ENCODE measurements around the gene HDAC7. TPM values are rescaled to one million over a fixed set of nuclear protein-coding genes. Genes with fewer than 3 reads are reported as not detected.
"Not testable (repeated sequence)": the region's sequence is repeated elsewhere in the genome, so short reads cannot be mapped to it uniquely, and the experiment has no call there.

The HDAC7 gene
- total RNA-seq, 1 donor from 2014 or later, result 55.0 TPM

DNA sequence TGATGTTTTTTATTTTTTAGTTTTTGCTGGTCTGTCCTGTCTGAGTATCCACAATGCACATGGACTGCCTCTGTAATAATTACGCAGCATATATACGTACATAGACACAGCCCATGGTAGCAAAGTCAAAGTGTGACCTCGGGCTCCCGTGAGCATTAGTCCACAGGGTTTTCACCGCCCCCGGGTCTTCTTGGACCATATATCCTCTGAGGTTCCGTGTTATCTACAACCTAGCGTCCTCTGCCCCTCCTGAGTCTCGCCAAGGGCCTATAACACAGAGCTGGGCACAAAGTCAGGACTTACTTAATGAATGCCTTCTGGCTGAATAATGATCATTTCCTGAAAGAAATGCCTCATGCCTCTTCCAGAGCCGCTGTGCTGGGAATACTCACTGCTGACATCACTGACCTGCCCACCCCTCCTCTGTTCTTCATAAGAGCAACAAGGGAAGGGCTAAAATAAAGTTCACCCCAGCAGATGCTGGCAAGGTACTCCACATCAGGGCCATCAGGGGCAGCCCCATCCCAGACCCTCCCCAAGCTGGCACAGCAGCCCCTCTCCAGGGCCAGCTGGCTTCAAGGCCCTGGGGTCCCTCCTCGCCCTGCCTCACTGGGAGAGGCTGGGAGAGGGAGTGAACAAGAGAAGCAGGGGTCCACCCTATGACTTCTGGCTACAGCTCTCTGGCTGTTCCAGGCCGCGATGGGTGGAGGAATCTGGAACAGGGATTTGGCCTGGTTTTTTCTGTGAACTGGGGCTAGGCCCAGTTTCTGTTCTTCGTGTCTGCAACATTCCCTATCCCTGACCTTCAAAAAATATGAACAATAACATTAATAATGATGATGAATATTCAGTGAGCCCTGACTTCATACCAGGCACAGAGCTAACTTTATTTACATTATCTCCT is 7.9 kb downstream of the HDAC7 start:
- peak; percentile 84 for DNase-seq

DNA sequence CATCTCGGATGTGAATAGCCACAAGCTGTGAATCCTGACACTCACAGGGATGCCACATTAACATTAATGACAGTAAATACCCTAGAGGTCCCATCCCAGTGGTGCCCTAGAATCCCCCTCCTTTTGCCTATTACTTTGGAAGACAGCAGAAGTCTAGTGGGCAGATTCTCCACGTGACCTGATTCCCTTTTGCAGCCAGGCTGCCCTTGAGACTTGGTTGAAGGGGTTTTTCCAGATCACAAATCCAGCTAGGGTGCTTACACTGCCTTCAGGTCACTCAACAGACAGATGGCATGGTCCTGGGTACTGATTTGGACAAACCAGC is 8.7 kb downstream of the HDAC7 start:
- no peak for DNase-seq

DNA sequence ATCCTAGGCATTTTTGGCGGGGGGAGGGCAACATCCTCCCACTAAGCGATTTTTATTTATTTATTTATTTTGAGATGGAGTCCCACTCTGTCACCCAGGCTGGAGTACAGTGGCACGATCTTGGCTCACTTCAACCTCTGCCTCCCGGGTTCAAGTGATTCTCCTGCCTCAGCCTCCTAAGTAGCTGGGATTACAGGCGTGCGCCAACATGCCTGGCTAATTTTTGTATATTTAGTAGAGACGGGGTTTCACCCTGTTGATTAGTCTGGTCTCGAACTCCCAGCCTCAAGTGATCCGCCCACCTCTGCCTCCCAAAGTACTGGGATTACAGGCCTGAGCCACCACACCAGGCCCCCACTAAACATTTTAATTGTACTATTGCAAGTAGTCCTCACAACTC is 10.2 kb downstream of the HDAC7 start:
- not testable (repeated sequence) for DNase-seq

DNA sequence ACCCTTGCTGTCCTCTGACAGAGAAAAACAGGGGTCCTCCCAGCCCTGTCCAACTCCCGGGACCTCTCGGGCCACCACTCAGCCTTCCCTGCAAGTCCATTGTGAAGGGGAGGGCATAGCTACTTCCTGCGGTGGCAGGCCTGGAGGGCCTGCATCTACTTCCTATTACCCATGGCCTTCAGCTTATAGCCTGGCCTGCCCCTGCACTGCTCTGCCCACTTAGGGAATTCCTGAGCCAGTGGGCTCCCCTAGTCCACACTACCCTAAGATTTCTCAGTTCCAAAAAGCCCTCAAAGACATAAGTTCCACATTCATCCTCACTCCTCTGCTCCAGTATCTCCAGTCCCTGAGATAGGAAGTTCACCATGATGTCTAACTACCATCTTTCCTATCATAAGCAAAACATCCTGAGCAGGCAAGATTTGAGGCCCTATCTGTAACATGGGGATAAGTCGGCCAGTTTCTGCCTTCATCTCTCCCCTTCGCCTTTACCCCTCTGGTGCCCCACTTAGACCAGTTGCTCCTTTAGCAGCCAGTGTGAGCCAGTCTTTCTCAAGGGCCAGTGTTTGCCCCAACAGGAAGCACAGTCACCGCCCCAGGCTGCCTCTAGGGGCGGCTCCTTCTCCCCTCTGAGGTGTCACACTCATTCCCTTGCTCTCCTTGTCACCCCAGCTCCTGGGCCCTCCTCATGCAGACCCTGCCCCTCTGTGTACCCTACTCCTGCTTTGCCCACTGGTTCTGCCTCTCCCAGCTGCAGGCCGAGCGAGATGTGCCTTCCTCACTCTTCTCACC is 10.9 kb downstream of the HDAC7 start:
- peak; percentile 59 for DNase-seq

DNA sequence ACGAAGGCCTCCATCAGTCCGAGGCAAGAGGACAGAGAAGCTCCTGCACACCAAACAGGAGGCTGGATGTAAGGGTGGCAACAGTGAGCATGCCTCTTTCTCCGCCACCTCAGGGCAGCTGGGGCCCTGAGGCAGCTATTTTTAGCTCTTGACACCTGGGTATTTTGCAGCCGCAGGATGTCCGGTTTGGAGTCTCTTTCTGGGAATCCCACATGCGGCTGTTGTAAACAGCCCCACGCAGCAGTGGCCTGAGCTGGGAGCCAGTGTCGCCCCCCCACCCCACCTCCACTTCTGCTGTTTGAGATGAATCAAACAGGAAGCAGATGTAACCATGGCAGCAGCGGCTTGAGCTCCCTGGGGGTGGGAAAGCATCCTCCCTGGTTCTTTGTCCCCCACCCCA is 11.7 kb downstream of the HDAC7 start:
- DNase-seq, result peak; percentile 88

DNA sequence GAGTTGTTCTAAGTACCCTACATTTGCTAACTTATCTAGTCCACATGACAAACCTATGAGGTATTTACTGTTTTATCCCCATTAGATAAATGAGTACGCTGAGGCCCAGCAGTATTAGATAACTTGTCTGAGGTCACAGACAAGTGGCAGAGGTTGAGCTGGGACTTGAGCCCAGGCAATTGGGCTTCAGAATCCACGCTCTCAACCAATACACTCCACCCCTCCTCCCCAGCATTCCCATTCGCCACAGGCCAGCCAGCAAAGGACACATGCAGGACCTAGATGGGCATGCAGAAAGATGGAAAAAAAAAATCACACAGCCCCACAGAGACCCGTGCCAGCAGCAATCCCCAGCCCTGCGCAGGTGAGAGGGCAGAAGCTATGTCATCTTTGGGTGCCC is 12.4 kb downstream of the HDAC7 start:
- DNase-seq, result no peak

DNA sequence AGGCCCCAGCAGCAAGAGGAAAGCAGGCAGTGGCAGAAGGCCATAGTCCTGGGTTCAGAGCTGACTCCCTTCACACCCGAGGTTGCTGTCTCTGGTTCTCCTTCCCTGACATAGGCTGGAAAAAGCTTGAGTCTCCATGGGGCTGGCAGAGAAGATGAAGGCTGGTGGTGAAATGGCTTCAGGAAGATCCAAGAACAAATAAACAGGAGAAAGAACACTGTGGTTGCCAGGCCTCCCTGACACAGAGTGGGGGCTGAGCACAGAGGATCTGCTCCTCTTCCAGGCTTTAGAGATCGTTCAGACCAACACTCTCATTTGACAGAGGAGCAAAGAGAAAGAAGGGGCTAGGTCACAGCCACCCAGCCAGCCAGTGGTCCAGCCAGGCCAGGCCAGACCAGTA is 14.3 kb downstream of the HDAC7 start:
- no peak for DNase-seq

DNA sequence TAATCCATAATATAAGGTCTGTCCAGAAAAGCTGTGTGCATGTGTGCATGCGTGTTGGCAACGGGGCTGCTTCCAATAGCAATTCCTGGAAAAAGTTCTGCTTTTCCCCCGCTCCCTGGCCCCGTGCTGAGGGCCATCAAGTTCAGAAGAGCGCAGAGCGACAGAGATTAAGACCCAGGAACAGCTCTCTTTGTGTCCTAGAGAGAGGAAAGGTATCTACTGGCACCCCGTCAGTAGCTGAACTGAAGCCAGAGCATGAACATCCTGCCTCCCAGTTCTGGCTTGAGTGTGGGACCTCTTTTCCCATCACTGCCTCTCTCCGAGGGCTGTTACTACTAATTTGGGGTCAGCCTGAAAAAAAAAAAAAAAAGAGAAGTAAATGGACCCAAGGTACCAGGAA is 15.5 kb downstream of the HDAC7 start:
- DNase-seq, result no peak

DNA sequence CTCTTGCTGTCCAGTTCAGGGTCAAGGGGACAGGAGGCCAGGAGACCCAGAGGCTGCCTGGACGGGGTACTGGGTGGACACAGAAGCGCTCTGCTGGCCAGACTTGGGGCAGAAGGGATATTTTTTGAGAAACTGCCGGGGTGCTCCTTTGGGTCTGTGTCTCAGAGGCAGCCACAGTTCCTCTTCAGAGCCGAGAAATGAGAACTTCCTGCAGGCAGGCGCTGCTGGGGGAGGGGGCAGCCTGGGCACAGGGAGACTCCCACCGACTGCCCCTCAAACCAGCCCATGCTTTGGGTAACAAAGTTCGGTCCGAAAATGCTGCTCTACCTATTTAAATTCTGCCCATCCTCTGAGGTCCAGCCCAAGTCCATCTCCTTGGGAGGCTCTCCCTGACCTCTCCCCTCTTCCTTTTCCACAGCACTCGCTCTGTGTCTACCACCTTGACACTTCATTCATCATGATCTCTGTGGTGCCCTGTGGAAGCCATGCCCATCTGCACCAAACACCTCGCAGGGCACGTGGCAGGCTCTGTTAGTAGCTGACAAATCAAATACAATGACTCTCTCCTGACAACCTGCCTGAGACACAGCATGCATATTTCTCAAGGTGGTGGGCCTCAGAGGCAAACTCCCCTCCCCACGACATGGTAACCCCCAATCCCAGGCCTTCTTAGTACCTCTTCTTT is 16.4 kb downstream of the HDAC7 start:
- DNase-seq, result no peak

DNA sequence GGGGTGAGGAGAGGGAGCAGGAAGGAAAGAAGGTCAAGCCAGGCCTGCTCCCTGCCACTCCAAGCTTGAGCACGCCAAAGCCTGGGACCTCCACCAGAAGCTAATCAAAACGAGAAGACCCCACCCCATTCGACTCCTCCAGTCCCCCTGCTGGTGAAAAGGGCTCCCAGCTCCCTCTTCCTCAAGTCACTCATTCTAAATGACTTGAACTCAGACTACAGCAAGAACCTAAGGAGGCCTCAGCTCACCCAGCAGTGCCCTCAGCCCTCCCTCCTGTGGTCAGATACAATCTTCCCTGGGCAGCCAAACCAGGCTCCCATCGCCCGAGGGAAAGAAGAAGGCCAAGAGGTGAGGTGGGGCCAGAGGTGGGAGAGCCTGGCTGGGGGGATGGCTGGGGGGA is 17.4 kb downstream of the HDAC7 start:
- DNase-seq, result peak; percentile 55

DNA sequence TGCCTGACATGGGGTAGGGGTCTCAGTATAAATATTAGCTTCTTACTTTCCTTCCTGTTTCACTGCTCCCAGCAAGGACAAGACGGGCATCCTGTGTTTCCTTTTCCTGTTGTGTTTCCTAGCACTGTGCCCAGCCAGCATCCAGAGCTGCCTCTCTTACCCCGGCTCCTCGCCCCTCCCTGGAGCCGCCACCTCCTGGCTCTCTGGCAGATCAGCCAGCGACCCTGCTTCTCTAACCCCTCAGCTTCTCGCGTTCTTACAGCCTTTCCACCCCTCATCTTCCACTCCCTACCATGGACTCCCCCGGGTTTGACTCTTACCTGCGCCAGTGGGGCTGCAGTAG is 17.8 kb downstream of the HDAC7 start:
- no peak for DNase-seq

DNA sequence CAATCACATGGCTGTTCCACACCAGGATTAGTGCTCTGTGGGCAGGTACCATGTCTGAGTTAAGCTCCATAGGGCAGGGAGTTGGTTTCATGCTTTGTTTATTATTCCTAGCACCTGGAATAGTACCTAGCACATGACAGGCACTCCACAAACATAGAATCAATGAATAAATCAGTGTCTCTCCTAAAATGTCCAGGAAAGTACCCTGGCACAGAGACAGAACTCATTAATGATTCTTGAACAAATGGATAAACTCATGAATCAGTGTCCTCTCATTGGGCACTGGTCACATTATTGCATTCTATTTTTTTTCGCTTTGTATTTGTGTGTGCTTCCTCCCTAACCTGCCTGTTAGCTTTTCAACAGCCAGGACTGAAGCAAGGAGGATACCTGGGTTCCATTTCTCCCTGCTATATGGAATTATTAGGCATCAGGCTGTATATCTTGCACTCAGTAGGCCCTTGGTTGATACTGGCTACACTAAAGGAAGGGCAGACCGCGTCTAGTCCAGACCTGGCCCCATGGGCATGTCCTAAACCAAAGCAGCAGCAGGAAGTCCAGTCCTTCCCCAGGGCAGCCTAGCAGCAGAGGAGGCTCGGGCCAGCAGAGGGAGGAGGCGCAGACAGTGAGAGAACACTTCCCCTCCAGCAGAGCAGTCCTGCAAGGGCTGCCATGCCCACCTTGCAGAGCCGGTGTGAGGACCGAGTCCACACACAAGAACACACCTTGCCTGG is 18.4 kb downstream of the HDAC7 start:
- DNase-seq, result peak; percentile 69

DNA sequence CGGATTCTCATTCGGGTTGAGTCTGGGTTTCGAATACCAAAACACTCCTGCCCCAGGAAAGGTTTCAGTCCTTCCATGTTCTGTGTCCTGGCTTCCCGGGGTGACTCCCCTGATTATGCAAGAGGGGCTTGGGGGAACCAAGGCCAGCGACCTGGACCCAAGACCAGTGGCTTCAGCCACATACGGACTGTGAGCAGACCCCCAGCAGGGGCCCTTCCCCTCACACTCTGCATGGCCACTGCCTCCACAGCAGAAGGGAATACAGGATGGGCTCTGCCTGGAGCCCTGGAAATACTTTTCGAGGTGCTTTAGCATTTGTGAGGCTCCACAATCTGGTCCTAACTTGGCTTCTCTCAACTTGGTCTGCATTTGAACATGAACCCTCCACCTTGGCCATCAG is 19.1 kb downstream of the HDAC7 start:
- DNase-seq, result no peak

DNA sequence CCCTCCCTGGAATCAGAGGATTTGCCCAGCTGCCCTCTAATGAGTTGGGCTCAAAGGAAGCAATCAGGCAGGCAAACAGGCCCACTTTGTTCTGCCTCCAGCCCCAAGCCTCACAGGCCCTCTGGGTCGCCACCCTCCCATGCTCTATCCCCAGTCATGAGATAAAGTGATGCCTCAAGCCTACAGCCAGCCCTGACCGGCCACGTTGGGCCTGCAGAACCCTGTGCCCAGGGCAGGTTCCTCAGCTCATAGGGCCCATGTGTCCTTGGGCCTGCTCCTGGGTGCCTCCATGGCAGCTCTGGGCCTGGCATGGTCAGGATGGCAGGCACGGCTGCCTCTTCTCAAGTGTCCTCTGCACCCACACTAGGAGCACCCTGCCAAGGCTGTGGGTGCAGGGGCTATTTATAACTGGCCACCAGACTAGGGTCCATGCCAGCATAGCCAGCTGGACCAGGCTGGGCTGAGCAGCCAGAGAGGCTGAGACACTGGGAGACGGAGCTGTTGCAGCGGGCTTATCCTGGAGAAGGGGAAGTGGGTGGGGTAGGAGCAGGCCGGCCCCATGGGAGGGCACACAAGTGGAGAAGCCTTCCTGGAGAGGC is 20.2 kb downstream of the HDAC7 start:
- no peak for DNase-seq

DNA sequence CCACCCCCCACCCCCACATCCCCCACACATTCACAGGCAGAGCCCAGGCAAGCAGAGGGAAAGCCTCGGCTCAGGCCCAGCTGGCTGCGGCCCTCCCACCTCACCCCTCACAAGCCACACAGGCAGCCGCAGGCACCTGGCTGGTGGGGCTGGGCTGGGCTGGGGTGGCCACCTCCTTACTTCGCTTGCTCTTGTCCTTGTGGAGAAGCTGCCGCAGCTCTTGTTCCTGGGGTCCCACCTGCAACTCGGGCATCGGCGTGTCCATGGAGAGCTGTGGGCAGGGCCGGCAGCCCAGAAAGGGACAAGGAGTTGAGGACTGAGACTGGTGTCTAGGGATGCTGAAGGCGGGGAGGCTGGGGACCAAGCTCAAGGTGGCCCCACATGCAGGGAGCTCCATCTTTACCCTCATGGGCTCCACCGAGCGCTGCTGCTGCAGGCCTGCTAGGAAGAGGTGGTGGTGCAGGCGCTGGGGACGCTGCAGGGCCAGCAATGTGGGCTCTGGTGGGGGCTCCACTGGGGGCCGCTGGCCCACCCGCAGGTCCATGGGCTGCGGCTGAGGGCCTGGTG is 21.2 kb downstream of the HDAC7 start:
- no peak for DNase-seq

DNA sequence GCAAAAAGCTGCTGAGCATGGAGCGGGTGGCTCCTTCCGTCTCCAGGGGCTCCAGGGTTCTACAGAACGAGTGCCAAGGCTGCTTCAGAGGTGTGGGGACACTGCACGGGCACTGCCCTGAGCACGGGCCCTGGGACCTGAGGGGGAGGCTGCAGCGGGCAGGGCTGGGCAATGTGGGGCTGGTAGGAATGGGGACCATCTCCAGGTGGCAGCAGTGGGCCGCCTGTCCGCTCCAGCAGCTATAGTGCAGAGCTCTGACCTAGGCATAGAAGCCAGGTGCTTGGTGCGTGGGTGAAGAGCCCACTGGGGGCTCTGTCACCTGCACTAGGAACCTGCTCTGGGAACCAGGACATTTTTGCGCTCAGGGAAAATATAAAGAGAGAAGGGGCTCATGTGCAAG is 22.3 kb downstream of the HDAC7 start:
- DNase-seq, result no peak

DNA sequence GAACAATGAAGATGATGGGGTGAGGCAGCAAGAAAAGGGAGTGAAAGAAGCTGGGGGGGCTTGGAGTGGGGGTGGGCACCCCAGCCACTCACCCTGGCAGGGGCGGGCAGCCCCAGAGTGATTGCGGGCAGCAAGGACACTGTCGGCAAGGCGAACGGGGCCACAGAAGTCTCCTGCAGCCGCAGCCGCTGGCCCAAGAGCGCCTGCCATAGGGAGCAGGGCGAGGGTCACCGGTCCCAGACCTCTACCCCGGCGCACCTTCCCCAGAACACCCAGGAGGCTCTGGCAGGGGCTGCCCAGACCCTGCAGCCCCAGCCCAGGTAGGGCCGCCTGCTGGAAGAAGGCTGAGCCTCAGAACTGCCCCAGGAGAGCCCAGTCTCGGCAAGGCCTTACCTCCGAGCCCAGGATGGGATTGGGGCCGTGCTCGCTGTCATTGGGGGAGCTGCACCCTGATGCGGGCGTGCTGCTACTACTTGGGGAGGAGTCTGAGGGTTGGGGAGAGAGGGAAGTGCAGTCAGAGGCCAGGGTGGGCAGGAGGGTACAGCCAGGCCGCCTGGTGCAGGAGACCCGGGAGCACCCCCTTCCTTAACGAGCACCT is 23.8 kb downstream of the HDAC7 start:
- DNase-seq, result no peak

DNA sequence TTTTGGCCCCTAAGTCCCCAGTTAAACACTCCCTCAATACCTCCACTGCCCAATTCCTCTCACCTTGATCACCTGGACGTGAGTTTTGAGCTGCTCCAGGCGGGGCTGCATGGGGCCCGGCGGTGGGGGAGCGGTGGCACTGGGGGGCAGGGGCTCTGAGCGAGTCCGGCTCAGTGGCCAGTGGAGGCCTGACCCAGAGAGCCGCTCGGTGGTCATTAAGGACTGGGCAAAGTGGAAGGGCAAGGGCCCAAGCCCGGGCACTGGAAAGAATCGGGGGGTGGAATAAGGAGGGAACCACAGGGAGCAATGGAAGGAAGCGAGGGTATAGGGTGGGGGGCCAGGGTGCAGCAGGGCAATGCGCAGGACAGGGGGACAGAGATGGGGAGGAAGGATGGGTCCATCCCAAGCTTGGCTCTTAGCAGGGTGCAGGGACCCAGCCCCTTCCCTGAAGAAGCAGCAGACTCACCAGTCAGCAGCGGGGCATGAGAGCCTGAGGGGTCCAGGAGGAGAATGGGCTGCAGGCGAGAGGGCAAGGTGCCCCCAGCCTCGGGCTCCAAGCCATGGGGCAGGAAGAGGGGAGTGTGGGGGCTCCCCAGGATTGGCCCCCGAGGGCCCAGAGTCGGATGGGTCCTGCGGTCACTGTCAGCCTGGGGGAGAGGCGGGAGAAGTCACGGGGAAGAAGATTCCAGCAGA is 24.4 kb downstream of the HDAC7 start:
- DNase-seq, result no peak

DNA sequence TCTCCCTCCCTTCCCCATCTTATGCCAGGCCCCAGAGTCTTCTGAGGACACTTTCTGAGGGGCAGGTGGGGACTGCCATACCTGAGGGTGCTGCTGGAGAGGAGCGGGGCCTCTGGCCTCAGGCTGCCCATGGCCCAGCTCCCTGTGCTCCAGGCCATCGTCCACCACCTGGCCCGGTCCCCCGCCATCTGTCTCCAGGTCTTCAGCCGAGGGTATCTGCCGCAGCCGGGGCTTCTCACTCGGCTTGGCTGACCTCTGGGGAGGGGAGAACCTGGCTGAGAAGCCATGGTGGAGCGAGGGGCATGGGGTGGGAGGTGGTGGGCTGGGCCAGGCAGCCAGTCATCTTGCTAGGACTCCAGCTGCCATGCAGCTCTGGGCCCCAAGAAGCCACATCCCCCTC is 25.0 kb downstream of the HDAC7 start:
- DNase-seq, result no peak

DNA sequence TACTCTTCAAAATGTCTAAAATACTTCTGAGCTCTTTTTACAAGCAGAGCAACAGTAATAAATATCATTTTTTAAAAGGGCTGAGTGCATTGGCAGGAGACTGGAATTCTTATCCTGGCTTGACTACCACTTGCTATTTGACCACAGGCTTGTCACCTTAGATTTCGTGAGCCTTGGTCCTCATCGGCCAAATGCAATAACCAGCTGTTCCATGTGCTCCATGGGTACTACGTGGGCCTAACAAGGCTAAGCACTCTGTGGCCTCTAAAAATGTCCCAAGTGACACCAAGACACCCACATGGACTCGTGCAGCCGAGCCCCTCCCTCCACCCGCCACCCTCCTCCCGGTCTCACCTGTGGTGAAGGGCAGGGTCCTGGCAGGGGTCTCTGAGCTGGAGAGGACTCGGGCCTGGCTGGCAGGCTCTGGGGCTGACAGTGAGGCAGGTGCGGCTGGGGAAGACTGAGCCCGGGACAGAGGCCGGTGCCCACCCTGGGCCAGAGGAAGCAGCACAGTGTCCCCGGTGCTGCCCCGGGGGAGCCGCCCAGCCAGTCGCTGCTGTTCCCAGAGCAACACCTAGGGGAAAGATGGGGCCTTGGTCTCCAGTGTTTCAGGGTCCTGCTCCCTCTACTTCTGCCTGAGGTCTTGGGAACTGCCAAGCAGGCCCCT is 26.6 kb downstream of the HDAC7 start:
- DNase-seq, result no peak

DNA sequence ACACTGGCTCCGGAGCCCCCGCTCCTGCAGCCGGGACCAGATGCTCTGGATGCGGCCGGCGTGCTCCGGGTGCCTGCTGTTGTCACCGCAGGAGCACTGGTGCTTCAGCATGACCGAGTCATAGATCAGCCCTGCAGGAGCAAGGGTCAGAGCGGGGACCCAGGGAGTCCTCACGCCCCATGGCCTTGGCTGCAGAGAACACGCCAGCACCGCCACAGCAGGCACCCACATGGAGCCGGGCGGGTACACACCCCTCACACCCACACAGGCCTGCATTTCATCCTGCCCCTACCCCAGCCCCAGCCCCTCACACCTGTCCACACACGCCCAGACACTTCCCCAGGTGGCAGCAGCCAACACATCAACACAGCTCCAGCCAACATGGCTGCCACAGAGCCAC is 27.8 kb downstream of the HDAC7 start:
- DNase-seq, result no peak
